SH-SY5Y (cell line): ENCODE data around the gene SATB1.

ENCODE experiments used
- GATA2 ChIP-seq: IDR thresholded peaks from 2 replicates; pipeline ENCODE4 v1.6.1; 2011; ENCODE audit warnings: mild to moderate bottlenecking, low read depth, low read length
- GATA3 ChIP-seq: IDR thresholded peaks from 2 replicates; pipeline ENCODE4 v1.6.1; 2011; ENCODE audit warnings: low read depth, mild to moderate bottlenecking, low read length, moderate library complexity

SATB1 gene

DNA sequence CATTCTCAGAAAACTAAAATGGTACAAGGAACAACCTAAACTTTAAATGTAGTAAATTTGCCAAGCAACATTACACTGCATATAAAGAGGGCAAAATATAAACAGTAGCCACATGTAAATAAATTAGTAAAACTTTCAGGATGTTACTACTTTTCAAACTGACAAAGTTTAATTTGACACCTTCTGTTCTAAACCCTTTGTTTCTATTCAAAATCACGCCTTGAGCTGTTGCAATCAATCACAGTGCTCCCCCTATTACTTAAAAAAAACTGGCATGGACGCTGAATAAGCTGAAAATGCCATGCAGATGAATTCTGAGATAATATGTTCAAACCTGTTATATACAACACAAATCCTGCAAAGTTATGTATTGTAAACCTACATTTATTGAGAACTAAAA, 69.3 kb downstream of the SATB1 start:
- no peak for TF ChIP-seq GATA2

DNA sequence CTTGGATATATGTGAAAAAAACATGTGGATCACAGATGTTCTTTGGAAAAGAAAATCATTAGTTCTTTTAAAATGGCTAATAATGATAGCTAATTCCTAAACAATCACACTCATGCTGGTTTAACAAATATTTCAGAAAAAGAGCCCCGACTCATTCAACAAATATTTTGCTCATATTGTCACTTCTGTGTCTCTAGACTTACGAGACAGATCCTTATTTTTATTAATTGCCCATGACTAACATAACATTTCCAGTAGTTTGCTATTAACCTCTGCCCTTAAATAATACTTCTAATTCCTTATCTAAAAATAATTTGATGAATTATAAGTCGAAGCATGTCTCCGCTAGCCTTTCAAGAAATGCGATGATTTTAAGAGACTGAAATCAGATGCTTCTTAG, 70.4 kb downstream of the SATB1 start:
- TF ChIP-seq GATA2 (no peak), GATA3 (no peak)

DNA sequence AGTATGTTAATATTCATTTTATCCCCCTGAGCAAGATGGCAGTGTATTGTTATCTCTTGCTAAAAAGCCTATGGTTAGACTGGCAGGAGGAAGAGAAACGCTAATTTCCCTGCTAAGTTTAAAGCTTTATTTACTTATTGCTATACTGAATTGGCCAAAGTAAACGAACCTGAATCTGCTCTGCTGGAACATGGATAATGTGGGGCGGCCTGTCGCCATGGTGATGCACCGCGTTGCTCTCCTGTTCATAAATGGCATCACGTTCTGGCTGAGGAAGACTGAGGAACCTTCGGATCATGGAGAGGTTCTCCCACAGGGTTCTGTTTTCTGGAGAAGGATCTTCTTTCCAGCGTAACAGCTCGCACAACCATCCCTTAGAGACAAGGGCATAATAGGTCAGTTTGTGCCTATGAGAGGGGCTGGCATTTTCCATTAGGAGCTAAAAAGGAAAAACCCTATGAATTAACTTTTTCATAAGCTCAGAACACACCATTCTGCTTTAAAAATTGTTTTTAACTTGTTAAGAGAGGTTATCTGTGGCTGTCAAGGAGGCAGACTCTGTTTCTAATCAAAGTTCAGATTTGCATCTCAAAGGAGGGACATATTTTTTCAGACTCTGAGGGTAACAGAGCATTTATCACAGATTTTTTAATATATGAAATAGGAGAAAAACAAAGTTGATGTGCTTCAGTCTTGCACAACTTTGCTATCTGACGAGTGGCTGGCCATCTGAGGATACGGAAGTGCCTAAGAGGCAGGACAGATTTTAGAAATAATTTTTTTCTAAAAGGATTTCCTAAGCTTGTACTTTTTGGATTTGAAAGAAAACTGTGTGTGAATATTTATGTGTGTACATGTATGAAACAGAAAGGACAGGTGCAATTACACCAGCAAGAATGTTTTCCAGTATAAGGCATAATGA, 73.1 kb downstream of the SATB1 start:
- TF ChIP-seq GATA2 (peak; percentile 32; the same call in 1 of the 2 replicates), GATA3 (peak; percentile 23; the same call in 1 of the 2 replicates)

DNA sequence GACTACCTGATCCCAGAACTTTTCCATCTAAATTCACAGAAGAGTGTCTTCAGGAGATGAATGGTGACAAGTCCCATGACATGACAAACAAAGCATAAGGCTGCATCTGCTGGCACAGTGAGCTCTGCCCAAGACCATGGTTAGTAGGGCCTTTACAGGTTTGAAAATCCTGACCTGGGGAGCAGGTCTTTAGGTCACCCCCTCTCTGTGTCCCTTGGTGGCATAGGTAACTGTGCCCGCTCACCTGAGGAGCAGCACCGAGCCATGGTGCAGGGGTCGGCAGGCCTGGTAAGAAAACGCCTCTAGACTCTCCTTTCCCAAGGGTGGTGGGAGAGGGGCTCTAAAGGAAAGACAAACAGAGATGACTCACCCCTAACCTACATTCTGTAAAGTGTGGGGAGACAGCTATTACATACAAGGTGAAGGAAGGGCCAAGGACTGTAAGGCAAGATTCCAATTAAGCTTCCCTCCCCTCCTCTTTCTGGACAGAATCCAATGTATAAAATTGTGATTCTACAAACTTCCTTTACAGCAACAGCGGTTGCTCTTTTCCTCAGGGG, 74.0 kb downstream of the SATB1 start:
- TF ChIP-seq GATA3 (no peak), GATA2 (no peak)

DNA sequence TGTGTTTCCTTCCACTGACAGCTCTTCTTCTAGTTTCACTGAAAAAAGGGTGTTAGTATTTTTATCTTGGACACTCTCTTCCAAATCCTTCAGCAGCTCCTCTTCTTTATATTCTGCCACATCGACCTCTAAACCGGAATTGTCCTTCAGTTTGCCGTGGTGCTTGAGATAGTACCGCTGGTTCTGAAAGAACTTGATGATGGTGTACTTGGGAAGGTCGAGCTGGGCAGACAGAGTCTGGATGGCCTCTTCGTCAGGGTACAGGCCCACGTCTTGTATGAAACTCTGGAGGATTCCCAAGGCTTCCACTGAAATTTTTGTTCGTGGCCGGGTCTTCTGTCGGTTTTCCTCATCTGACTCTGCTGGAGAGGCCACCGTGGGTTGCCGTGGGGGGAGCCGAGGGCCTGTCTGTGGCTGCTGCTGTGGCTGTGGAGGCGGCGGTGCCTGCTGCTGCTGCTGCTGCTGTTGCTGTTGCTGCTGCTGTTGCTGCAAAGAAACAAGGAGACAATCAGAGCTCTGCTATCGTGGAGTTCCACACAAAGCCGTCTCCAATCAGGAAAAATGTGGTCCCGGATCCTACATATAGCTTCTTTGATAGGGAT, 75.8 kb downstream of the SATB1 start:
- no peak for TF ChIP-seq GATA3
- TF ChIP-seq GATA2, result no peak

DNA sequence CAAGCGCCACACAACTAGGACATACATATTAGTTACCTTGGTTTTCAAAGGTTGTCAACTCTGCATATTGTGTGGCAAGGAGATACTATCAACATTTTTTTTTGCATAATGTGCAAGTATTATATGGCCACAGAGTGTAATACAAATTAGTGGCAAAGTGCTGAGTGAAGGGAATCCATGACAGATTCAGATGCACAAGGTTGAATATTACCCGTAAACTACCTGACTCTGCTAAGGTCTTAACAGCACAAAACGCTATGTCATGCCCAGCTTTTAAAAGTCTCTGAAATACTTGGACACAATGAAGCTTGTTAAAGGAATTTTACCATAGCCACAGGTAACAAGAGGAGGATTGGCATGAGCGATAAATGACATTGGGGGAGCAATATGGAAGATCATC, 79.0 kb downstream of the SATB1 start:
- TF ChIP-seq GATA2, result no peak
- TF ChIP-seq GATA3, result no peak

DNA sequence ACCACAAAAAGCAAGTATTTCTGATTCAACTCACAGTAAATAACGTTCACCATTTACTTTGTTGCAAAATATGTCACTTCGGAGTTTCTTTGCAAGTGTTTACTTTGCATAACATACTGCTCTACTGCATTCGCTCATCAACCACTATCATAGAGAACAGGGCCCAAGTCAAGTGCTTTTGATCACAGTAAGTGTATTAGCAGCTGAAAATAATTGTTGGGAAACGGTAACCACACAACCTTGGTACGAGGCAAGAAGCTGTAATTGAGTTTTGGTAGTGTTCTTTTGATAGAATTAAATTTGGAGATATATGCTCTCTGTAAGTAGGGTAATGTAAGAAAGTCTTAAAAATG, 80.1 kb downstream of the SATB1 start:
- no peak for TF ChIP-seq GATA3

DNA sequence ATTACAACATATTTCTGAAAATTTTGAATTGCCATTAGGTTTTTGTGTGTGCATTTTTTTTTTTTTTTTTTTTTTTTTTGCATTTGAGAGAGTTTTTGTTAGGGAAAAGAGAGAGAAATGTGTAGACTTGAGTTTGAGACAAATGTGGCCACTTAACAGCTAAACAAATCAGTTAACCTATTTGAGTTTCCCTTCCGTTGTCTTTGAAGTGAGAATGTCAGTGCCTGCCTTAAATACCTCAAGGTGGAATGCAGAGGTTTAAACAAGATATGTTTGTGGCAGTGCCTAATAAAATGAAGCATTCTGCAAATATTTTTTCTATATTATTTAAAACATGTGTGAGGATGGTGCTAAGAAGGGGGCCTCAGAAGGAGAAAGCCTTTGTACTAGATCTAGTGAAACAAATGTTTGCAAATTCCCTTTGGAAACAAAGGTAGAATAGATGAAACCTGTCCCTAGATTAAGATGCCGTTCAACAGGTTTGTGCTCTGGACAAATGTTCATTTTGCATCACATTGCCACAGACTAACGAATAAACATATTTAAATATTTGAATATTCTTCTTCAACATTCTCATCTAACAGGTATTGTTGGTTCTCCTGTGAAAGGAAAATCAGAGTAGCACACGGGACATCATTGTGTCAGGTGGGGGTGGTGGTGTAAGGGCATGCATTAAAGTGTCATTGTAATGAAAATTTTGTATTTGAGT, 80.7 kb downstream of the SATB1 start:
- TF ChIP-seq GATA2, result no peak
- no peak for TF ChIP-seq GATA3

DNA sequence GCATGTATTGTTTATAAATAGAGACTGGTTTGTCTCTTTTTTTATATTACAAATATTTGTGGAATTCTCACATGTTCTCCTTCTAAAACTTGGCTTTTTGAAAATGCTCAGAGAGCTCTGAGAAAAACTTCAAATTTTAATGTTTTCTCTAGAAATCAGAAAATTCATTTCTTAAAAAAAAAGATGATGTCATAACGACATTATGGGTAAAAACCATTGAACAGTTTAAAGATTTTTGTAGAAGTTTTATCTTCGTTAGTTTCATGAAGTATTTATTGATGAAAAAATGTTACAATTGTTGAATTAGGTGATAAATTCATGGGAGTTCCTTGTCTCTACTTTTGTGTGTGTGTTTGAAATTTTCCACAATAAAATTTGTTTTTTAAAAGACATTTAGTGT, 81.3 kb downstream of the SATB1 start:
- no peak for TF ChIP-seq GATA2
- no peak for TF ChIP-seq GATA3

DNA sequence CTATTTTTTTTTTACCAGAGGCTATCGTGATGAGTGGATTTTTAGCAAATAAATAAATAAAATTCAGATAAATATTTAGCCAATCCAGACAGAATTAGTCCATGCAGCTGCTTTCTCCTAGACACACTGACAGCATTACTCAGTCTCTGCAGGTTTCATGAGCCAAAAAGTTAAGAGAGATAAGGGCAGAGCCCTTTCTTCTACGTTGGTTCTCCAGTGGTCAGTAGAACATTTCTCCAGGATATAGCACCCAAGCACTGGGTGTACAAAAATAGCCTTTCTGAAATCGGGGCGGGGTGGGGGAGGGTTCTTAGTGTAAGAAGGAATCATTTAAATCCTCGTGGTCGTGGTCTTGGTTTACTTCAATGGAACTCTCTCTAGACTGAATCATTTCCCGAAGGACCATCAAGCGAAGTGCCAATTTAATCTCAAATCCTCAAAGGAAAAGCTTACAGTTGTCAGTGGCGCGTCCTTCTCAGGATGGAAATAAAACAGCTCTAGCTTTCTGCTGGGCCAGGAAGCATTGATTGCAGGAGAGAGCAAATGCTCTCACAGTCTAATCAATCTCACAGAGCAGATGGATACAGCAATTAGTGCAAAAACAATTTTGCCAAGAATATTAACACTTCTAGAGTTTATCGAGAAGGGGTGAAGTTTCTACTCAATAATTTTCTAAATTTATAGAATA, 86.2 kb downstream of the SATB1 start:
- no peak for TF ChIP-seq GATA2
- TF ChIP-seq GATA3, result no peak

DNA sequence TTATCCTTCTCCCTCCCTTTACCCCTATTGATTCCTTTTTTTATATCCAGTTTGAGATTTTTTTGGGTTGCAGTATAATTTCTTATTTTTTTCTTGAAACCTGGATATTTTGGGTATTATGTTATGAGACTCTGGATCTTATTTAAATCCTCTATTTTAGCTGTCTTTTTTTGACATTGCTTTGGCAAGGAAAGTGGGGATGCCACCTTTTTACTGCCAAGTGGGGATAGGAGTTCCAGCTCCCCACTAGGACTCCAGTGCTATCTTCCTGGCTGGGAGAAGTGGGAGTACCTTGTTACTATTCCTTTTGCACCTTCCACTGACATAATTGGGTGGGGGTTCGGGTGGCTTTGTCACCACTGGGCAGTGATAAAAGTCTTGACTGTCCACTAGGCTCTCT, 87.9 kb downstream of the SATB1 start:
- TF ChIP-seq GATA3, result no peak
- TF ChIP-seq GATA2, result no peak

DNA sequence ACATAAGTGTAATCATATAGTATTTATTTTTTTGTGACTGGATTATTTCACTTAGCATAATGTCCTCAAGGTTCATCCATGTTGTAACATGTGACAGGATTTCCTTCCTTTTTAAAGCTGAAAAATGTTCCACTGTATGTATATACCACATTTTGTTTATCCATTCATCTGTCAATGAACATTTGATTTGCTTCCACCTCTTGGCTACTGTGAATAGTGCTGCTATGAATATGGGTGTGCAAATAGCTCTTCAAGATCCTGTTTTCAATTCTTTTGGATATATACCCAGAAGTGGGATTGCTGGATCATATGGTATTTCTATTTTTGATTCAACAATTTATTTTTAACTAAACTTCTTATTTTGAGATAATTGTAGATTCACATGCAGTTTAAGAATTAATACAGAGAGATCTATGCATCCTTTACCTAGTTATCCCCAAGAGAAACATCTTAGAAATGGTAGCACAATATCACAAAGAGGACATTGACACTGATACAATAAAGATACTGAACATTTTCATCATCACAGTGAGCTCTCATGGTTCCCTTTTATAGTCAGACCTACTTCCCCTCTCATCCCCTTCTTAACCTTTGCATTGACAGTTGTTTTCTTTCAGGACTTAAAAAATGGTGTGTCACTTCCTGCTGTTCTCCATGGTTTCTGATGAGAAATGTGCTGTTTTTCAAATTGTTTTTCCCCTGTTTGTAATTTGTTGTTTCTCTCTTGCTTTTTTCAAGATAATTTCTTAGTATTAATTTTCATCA, 90.1 kb downstream of the SATB1 start:
- TF ChIP-seq GATA3, result no peak
- TF ChIP-seq GATA2, result no peak

DNA sequence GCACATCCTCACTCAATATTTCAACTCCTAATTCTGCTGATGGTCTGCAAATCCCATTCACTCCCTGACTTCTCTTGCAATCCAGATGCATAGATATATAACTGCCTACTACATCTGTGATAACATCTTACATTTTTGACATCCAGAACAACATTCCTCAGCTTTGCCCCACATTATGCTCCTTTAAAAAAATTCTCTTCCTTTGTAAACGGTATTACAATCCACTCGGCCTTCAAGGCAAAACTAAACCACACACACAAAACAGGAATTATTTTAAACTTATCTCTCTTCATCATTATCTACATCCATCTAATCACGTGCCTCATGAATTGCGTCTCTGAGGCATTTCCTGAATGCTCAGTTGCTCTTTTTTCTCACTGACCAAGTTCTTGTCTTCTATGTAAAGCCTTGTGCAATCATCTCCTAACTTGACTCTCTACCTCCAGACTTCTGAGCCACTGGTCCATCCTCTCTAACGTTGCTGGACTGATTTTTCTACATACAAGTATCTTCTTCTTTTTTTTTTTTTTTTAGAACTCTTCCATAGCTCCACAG, 117.0 kb downstream of the SATB1 start:
- no peak for TF ChIP-seq GATA3
- no peak for TF ChIP-seq GATA2

DNA sequence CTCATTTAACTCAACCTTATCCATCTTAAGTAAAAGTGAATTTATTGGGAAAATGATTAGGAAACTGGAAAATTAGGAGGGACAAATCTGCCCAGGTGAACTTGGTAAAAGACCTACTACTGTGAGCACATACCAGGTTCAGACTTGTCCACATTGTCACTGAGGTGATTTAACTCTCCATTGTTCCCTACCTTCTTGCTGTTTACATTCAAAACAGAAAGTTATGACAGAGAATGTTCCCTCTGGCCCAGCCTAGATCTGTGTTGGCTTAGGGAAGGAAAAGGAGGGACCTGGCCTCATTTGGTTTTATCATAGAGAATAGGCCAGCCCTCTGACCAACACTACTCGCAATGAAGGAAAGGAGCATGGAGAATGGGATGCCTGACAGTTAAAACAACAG, 117.6 kb downstream of the SATB1 start:
- TF ChIP-seq GATA3 (no peak), GATA2 (no peak)
